Measurements from ENCODE around the gene CIT. TPM values are rescaled to one million over a fixed set of nuclear protein-coding genes. Genes with fewer than 3 reads are reported as not detected.

The CIT gene
- total RNA-seq, 3 donors from 2014 or later (not counting 1 experiment from before 2014, with no cell fraction given), result 2.8 to 4.2 (median 3.6) TPM

DNA sequence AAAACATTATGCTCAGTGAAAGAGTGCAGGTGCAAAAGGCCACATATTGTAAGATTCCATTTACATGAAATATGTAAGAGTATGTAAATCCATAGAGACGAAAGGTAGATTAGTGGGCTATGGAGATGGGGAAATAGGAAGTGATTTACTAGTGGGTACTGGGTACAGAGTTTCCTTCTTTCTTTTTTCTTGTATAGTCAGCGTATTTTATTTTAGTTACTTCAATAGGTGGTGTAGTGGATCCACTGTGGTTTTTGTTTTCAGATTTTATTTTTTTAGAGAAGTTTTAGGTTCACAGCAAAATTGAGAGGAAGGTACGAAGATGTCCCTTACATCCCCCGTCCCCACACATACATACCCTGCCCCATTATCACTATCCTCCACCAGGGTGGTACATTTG, 6.1 kb upstream of the CIT start:
- ATAC-seq (no peak), DNase-seq (no peak)
- H3K4me3 ChIP-seq (ENCODE audit: low read length), result no peak overlapping the region
- 83% methylated on average over 1 of the region's 4 CpGs for WGBS (ENCODE audit: insufficient coverage)
- H3K9me3 ChIP-seq (ENCODE audit: control insufficient read depth, insufficient read depth, low read length), result no peaks in the 10 kb centered on the region
- H3K9me3 Mint-ChIP-seq, result no peaks in the 10 kb centered on the region
- TF ChIP-seq, protein P1, sequence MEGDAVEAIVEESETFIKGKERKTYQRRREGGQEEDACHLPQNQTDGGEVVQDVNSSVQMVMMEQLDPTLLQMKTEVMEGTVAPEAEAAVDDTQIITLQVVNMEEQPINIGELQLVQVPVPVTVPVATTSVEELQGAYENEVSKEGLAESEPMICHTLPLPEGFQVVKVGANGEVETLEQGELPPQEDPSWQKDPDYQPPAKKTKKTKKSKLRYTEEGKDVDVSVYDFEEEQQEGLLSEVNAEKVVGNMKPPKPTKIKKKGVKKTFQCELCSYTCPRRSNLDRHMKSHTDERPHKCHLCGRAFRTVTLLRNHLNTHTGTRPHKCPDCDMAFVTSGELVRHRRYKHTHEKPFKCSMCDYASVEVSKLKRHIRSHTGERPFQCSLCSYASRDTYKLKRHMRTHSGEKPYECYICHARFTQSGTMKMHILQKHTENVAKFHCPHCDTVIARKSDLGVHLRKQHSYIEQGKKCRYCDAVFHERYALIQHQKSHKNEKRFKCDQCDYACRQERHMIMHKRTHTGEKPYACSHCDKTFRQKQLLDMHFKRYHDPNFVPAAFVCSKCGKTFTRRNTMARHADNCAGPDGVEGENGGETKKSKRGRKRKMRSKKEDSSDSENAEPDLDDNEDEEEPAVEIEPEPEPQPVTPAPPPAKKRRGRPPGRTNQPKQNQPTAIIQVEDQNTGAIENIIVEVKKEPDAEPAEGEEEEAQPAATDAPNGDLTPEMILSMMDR (IDR thresholded peaks at IDR 0.05), result no peak
- no peak overlapping the region for H3K4me3 Mint-ChIP-seq
- H3K4me1 ChIP-seq (ENCODE audit: control insufficient read depth, insufficient read depth, low read length), result no peaks in the 10 kb centered on the region
- H3K27me3 ChIP-seq (ENCODE audit: control insufficient read depth, insufficient read depth, low read length), result peaks cover 2% of the 10 kb centered on the region
- H3K27ac Mint-ChIP-seq, result no peak overlapping the region
- no peaks in the 10 kb centered on the region for H3K36me3 Mint-ChIP-seq
- no peaks in the 10 kb centered on the region for H3K4me1 Mint-ChIP-seq
- intact Hi-C loops (cut with micrococcal nuclease), result no loop called here
- H3K27ac ChIP-seq (ENCODE audit: low read length), result no peak overlapping the region
- H3K36me3 ChIP-seq (ENCODE audit: control insufficient read depth, insufficient read depth, low read length), result no peaks in the 10 kb centered on the region
- H3K27me3 Mint-ChIP-seq (ENCODE audit: low read depth in 2 of 2), result peaks cover 16 to 33% of the 10 kb centered on the region in 2 donors

DNA sequence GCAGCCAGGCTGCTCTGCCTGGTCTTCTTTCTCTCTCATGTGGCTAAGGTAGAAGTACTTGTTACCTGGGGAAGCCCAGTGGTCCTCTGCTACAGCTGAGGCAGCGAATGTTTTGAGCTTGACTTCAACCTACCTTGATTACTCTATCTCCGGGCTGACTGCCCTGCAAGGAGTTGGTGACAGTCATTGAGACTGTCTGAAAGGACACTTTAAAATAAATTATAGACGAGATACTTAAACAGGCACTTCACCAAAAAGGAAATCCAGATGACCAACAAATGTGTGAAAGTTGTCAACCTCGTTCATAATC, 474 bp upstream of the CIT start:
- Histone ChIP-seq H3K27me3 (ENCODE audit: control insufficient read depth, insufficient read depth, low read length) (no peaks in the 10 kb centered on the region), H3K4me3 (ENCODE audit: low read length) (peak overlapping the region; percentile 60), H3K9me3 (ENCODE audit: control insufficient read depth, insufficient read depth, low read length) (no peaks in the 10 kb centered on the region), H3K36me3 (ENCODE audit: control insufficient read depth, insufficient read depth, low read length) (no peaks in the 10 kb centered on the region), H3K4me1 (ENCODE audit: control insufficient read depth, insufficient read depth, low read length) (peaks cover 11% of the 10 kb centered on the region), H3K27ac (ENCODE audit: low read length) (no peak overlapping the region)
- Mint-ChIP-seq H3K9me3 (no peaks in the 10 kb centered on the region), H3K4me1 (peaks cover 16 to 17% of the 10 kb centered on the region in 2 donors), H3K36me3 (no peaks in the 10 kb centered on the region), H3K27ac (peak overlapping the region in 1 of 2 donors; percentile 82), H3K27me3 (ENCODE audit: low read depth in 2 of 2) (peaks cover 6 to 14% of the 10 kb centered on the region in 2 donors), H3K4me3 (peak overlapping the region; percentile 96)
- no peak for DNase-seq
- TF ChIP-seq, protein P1 (IDR thresholded peaks at IDR 0.05), result no peak
- intact Hi-C loops (cut with micrococcal nuclease), result no loop called here
- no peak for ATAC-seq
- WGBS (ENCODE audit: insufficient coverage), result 32% methylated on average over 4 of the region's 4 CpGs

DNA sequence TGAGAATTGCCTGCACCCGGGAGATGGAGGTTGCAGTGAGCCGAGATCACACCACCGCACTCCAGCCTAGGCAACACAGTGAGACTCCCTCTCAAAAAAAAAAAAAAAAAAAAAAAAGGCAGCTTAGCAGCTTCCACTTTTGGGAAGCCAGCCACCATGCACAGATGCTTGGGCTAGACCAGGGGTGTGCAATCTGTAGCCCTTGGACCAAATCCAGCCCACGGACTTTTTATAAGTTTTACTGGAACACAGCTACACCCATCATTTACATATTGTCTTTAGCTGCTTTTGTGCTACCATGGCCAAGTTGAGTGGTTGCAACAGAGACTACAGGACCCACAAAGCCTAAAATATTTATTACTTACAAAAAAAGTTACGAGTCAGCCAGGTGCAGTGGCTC, 6.7 kb downstream of the CIT start:
- Mint-ChIP-seq H3K36me3 (no peaks in the 10 kb centered on the region), H3K4me3 (no peak overlapping the region), H3K9me3 (no peaks in the 10 kb centered on the region), H3K4me1 (no peaks in the 10 kb centered on the region), H3K27me3 (ENCODE audit: low read depth in 2 of 2) (no peaks in the 10 kb centered on the region), H3K27ac (no peak overlapping the region)
- ATAC-seq, result no peak
- Histone ChIP-seq H3K27ac (ENCODE audit: low read length) (no peak overlapping the region), H3K4me3 (ENCODE audit: low read length) (no peak overlapping the region), H3K9me3 (ENCODE audit: control insufficient read depth, insufficient read depth, low read length) (no peaks in the 10 kb centered on the region), H3K4me1 (ENCODE audit: control insufficient read depth, insufficient read depth, low read length) (no peaks in the 10 kb centered on the region), H3K27me3 (ENCODE audit: control insufficient read depth, insufficient read depth, low read length) (no peaks in the 10 kb centered on the region), H3K36me3 (ENCODE audit: control insufficient read depth, insufficient read depth, low read length) (no peaks in the 10 kb centered on the region)
- no peak for DNase-seq
- intact Hi-C loops (cut with micrococcal nuclease), result no loop called here
- TF ChIP-seq, protein P1 (IDR thresholded peaks at IDR 0.05), result no peak
- 97% methylated on average over 5 of the region's 5 CpGs for WGBS (ENCODE audit: insufficient coverage)

DNA sequence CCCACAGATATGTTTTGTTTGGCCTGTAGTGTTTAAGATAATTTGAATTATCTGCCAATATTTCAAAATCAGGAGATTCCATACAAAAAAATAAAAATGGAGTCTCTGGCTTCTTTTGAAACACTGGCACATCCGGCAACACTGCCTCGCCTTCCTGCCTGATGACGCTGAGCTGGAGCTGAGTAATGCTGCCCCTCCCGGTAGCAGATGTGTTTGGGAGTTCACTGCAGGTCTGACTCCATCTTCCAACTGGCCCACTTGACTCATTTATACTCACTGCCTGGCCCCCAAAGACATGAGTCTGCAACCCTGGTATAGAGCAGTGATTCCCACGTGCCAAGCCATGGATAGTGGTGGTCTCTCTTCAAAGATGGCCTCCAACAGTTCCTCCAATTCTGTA, 7.4 kb downstream of the CIT start:
- TF ChIP-seq, protein P1 (IDR thresholded peaks at IDR 0.05), result no peak
- Mint-ChIP-seq H3K27me3 (ENCODE audit: low read depth in 2 of 2) (no peaks in the 10 kb centered on the region), H3K4me1 (no peaks in the 10 kb centered on the region), H3K27ac (no peak overlapping the region), H3K4me3 (no peak overlapping the region), H3K9me3 (no peaks in the 10 kb centered on the region), H3K36me3 (no peaks in the 10 kb centered on the region)
- DNase-seq (no peak), ATAC-seq (no peak)
- WGBS (ENCODE audit: insufficient coverage), result 94% methylated on average over 5 of the region's 5 CpGs
- Histone ChIP-seq H3K27ac (ENCODE audit: low read length) (no peak overlapping the region), H3K4me1 (ENCODE audit: control insufficient read depth, insufficient read depth, low read length) (no peaks in the 10 kb centered on the region), H3K27me3 (ENCODE audit: control insufficient read depth, insufficient read depth, low read length) (no peaks in the 10 kb centered on the region), H3K36me3 (ENCODE audit: control insufficient read depth, insufficient read depth, low read length) (no peaks in the 10 kb centered on the region), H3K9me3 (ENCODE audit: control insufficient read depth, insufficient read depth, low read length) (no peaks in the 10 kb centered on the region), H3K4me3 (ENCODE audit: low read length) (no peak overlapping the region)
- intact Hi-C loops (cut with micrococcal nuclease), result no loop called here

Data from natural killer cell (primary cell).